Glutamatergic neuron (in vitro differentiated cells): ENCODE results near the gene ZBTB21. TPM values are rescaled to one million over a fixed set of nuclear protein-coding genes. Genes with fewer than 3 reads are reported as not detected.

Experiments used
- DNase-seq: peaks from one replicate; pipeline ENCODE4 v3.0.0; 2022
- H3K27ac Mint-ChIP-seq: one replicate; pipeline ENCODE4 v1.8.0; 2020; ENCODE audit warnings: mild to moderate bottlenecking, mixed read lengths, inconsistent platforms; ENCODE audit not compliant: unreplicated experiment
- H3K27me3 Mint-ChIP-seq: one replicate; pipeline ENCODE4 v1.8.0; 2020; ENCODE audit warnings: mild to moderate bottlenecking, moderate library complexity, mixed read lengths, inconsistent platforms; ENCODE audit not compliant: unreplicated experiment
- H3K36me3 Mint-ChIP-seq: one replicate; pipeline ENCODE4 v1.8.0; 2020; ENCODE audit warnings: mild to moderate bottlenecking, mixed read lengths, inconsistent platforms; ENCODE audit not compliant: unreplicated experiment
- H3K4me1 Mint-ChIP-seq: one replicate; pipeline ENCODE4 v1.8.0; 2020; ENCODE audit warnings: mild to moderate bottlenecking, low read depth, mixed read lengths, inconsistent platforms; ENCODE audit not compliant: unreplicated experiment
- H3K4me3 Mint-ChIP-seq: one replicate; pipeline ENCODE4 v1.8.0; 2020; ENCODE audit warnings: mild to moderate bottlenecking, mixed read lengths, inconsistent platforms; ENCODE audit not compliant: unreplicated experiment
- H3K9me3 Mint-ChIP-seq: one replicate; pipeline ENCODE4 v1.8.0; 2020; ENCODE audit warnings: mild to moderate bottlenecking, moderate library complexity, mixed read lengths, inconsistent platforms; ENCODE audit not compliant: unreplicated experiment
- total RNA-seq: library from RNA; stranded (reverse); fragmentation: NEBNext Ultra II Directional; extraction: Animal tissue kit (Norgen Biotek cat#: 25700); gene quantifications from one replicate; pipeline ENCODE4 v1.2.1, GENCODE V29; 2021; ENCODE audit not compliant: unreplicated experiment
- TF ChIP-seq, protein P1 (sequence below): fragments of 200-600 bp; sonication (generic); IDR thresholded peaks from one replicate; pipeline ENCODE4 v1.5.0; 2021; ENCODE audit not compliant: partially characterized antibody, unreplicated experiment

Gene ZBTB21
- total RNA-seq, 1 donor from 2014 or later, result 21.2 TPM

- H3K4me1 Mint-ChIP-seq, result no peaks in the 10 kb centered on the region
- TF ChIP-seq, protein P1, sequence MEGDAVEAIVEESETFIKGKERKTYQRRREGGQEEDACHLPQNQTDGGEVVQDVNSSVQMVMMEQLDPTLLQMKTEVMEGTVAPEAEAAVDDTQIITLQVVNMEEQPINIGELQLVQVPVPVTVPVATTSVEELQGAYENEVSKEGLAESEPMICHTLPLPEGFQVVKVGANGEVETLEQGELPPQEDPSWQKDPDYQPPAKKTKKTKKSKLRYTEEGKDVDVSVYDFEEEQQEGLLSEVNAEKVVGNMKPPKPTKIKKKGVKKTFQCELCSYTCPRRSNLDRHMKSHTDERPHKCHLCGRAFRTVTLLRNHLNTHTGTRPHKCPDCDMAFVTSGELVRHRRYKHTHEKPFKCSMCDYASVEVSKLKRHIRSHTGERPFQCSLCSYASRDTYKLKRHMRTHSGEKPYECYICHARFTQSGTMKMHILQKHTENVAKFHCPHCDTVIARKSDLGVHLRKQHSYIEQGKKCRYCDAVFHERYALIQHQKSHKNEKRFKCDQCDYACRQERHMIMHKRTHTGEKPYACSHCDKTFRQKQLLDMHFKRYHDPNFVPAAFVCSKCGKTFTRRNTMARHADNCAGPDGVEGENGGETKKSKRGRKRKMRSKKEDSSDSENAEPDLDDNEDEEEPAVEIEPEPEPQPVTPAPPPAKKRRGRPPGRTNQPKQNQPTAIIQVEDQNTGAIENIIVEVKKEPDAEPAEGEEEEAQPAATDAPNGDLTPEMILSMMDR, result no peak
- H3K9me3 Mint-ChIP-seq, result no peaks in the 10 kb centered on the region
- peaks cover 8% of the 10 kb centered on the region for H3K36me3 Mint-ChIP-seq
- DNase-seq, result no peak
- no peak overlapping the region for H3K27ac Mint-ChIP-seq
- peaks cover 2% of the 10 kb centered on the region for H3K27me3 Mint-ChIP-seq
- no peak overlapping the region for H3K4me3 Mint-ChIP-seq
These were observed 64.2 kb downstream of the ZBTB21 start for GRCh38 chr21:41945982-41946381.

DNA sequence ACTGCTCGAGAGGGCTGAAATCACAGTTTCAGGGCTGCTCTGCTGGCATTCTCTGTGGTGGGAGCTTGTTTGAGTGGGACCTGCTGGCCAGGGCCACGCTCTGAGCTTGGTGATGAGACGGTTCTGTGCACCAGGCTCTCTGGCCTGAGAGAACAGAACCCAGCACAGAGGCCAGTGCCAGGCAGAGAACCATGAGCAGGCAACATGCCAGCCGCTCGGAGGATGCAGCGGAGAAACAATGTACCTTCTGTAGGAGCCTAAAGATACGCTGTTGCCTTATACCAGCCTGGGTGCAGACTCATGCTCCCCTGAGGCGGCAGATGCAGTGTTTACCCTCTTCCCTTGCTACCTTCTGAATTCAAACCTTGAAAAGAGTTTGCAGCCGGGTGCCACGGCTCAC is 66.3 kb downstream of the ZBTB21 start:
- TF ChIP-seq, protein P1, result no peak

GRCh38 chr21:41942457-41942856 is 67.7 kb downstream of the ZBTB21 start:
- no peak for DNase-seq
- no peak overlapping the region for H3K4me3 Mint-ChIP-seq
- H3K36me3 Mint-ChIP-seq, result peaks cover 8% of the 10 kb centered on the region
- TF ChIP-seq, protein P1, result no peak
- no peaks in the 10 kb centered on the region for H3K9me3 Mint-ChIP-seq
- H3K4me1 Mint-ChIP-seq, result no peaks in the 10 kb centered on the region
- peaks cover 4% of the 10 kb centered on the region for H3K27me3 Mint-ChIP-seq
- no peak overlapping the region for H3K27ac Mint-ChIP-seq

More for the DNA sequence above, 66.3 kb downstream of the ZBTB21 start:
- no peaks in the 10 kb centered on the region for H3K9me3 Mint-ChIP-seq
- DNase-seq, result no peak
- H3K27ac Mint-ChIP-seq, result no peak overlapping the region
- H3K4me3 Mint-ChIP-seq, result no peak overlapping the region
- peaks cover 8% of the 10 kb centered on the region for H3K36me3 Mint-ChIP-seq
- peaks cover 2% of the 10 kb centered on the region for H3K27me3 Mint-ChIP-seq
- H3K4me1 Mint-ChIP-seq, result no peaks in the 10 kb centered on the region

GRCh38 chr21:41941941-41942340 is 68.2 kb downstream of the ZBTB21 start:
- no peak overlapping the region for H3K27ac Mint-ChIP-seq
- H3K36me3 Mint-ChIP-seq, result peaks cover 8% of the 10 kb centered on the region
- no peak overlapping the region for H3K4me3 Mint-ChIP-seq
- H3K4me1 Mint-ChIP-seq, result no peaks in the 10 kb centered on the region
- no peaks in the 10 kb centered on the region for H3K9me3 Mint-ChIP-seq
- no peak for DNase-seq
- peaks cover 4% of the 10 kb centered on the region for H3K27me3 Mint-ChIP-seq
- TF ChIP-seq, protein P1, result no peak

DNA sequence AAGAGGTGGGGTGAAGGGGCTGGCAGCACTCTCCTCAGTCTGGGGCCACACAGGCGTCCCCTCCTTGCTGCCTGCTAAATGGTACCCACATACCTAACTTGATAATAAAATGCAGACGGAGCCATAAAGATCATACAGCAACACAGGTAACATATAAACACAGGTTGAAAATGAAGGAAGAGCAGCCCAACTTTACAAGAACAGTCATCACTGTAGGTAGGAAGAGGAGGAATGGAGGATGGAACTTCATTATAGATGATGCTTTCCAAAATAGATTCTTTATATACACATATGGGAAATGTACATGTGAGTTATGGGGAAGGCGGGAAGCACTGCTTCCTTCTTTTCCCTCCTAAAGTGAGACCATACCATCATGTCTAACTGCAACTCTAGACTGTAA is 69.7 kb downstream of the ZBTB21 start:
- peaks cover 4% of the 10 kb centered on the region for H3K27me3 Mint-ChIP-seq
- no peak for DNase-seq
- TF ChIP-seq, protein P1, result no peak
- no peaks in the 10 kb centered on the region for H3K4me1 Mint-ChIP-seq
- H3K27ac Mint-ChIP-seq, result no peak overlapping the region
- H3K4me3 Mint-ChIP-seq, result no peak overlapping the region
- no peaks in the 10 kb centered on the region for H3K9me3 Mint-ChIP-seq
- peaks cover 8% of the 10 kb centered on the region for H3K36me3 Mint-ChIP-seq
